Astrocyte of the spinal cord (primary cell): ENCODE data around the gene MAPK13.

Experiments
- DNase-seq: peaks from one replicate; pipeline ENCODE4 v3.0.0; 2011; ENCODE audit warnings: low read depth, low spot score
- H3K4me3 ChIP-seq: 2 replicates; pipeline ENCODE4 v1.5.1; 2011; ENCODE audit warnings: low read depth, mild to moderate bottlenecking, low read length, moderate library complexity
- CTCF ChIP-seq: IDR thresholded peaks from 2 replicates; pipeline ENCODE4 v1.5.1; 2012; ENCODE audit warnings: low read depth, mild to moderate bottlenecking, low read length, inconsistent platforms
- in situ Hi-C: cut with HindIII; loops from 2 replicates; pipeline ENCODE4 v1.10.0; 2017; ENCODE audit warnings: low sequenced_read_pairs

MAPK13 gene

GRCh38 chr6:36113703-36114102 lies 16.6 kb upstream of the MAPK13 start:
- in situ Hi-C loops = no loop called here
- H3K4me3 ChIP-seq = no peak overlapping the region
- DNase-seq = no peak
- TF ChIP-seq CTCF = no peak

GRCh38 chr6:36114798-36115408 lies 15.4 kb upstream of the MAPK13 start:
- no peak for TF ChIP-seq CTCF
- in situ Hi-C loops = no loop called here
- DNase-seq = no peak
- H3K4me3 ChIP-seq = no peak overlapping the region

GRCh38 chr6:36115412-36115811 lies 14.9 kb upstream of the MAPK13 start:
- no peak overlapping the region for H3K4me3 ChIP-seq
- no peak for DNase-seq
- TF ChIP-seq CTCF = no peak
- in situ Hi-C loops = no loop called here

GRCh38 chr6:36116066-36116864 lies 14.0 kb upstream of the MAPK13 start:
- TF ChIP-seq CTCF = no peak
- in situ Hi-C loops = no loop called here
- no peak overlapping the region for H3K4me3 ChIP-seq
- no peak for DNase-seq

DNA sequence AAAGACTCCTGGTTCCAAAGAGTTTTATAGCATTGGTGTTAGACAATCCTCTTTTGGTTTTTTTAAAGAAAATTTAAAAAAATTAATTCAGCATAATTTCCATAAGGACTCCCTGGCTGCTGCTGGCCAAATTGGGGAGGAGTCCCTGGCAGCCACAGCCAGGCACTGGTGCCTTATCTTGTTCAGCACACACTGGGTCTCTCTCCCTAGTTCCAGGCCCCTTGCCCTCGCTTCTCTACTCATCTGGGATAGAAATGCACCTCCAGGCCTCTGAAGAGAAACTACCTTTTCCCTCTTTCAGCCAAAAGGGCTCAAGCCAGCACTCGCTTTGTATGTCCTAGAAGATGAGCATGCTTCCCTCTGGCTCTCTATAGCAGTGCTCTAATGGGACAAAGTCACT lies 13.4 kb upstream of the MAPK13 start:
- TF ChIP-seq CTCF = no peak
- DNase-seq = no peak
- in situ Hi-C loops = no loop called here
- no peak overlapping the region for H3K4me3 ChIP-seq

GRCh38 chr6:36117658-36118549 lies 12.4 kb upstream of the MAPK13 start:
- TF ChIP-seq CTCF = no peak
- H3K4me3 ChIP-seq = no peak overlapping the region
- in situ Hi-C loops = no loop called here
- DNase-seq = no peak
